Ovary (tissue), 3 donors: ENCODE data around the gene CDKN2A.

Source experiments
- EP300 ChIP-seq: sonication (generic); formaldehyde crosslinking; IDR thresholded peaks from one replicate; pipeline ENCODE4 v1.6.1; 2017; ENCODE audit warnings: antibody characterized with exemption
- POLR2A ChIP-seq: fragments of 450-650 bp; IDR thresholded peaks from one replicate; pipeline ENCODE4 v1.6.1; 2017; ENCODE audit warnings: antibody characterized with exemption, mild to moderate bottlenecking, moderate library complexity
- TF ChIP-seq, protein P1 (sequence below), 3 donors: fragments of 450-650 bp in 2 of 3; fragments of 200-600 bp in 1 of 3; IDR thresholded peaks; one replicate each; pipeline versions ENCODE4 v1.5.1 to v1.8.0; 2016 to 2022; ENCODE audit warnings: antibody characterized with exemption in 3 of 3, mild to moderate bottlenecking in 1 of 3
- donor health status: DM: no; HTN: no; CAD: no.

- TF ChIP-seq, protein P1, sequence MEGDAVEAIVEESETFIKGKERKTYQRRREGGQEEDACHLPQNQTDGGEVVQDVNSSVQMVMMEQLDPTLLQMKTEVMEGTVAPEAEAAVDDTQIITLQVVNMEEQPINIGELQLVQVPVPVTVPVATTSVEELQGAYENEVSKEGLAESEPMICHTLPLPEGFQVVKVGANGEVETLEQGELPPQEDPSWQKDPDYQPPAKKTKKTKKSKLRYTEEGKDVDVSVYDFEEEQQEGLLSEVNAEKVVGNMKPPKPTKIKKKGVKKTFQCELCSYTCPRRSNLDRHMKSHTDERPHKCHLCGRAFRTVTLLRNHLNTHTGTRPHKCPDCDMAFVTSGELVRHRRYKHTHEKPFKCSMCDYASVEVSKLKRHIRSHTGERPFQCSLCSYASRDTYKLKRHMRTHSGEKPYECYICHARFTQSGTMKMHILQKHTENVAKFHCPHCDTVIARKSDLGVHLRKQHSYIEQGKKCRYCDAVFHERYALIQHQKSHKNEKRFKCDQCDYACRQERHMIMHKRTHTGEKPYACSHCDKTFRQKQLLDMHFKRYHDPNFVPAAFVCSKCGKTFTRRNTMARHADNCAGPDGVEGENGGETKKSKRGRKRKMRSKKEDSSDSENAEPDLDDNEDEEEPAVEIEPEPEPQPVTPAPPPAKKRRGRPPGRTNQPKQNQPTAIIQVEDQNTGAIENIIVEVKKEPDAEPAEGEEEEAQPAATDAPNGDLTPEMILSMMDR (IDR thresholded peaks at IDR 0.05): no peak
- no peak for TF ChIP-seq POLR2A
- no peak for TF ChIP-seq EP300
Observed at GRCh38 chr9:21933281-21933680, 60.9 kb downstream of the CDKN2A start.
